ENCODE measurements around the gene NDUFS7.

- TF ChIP-seq EP300 (IDR thresholded peaks at IDR 0.05) (no peak), CTCF (IDR thresholded peaks at IDR 0.05) (no peak), POLR2AphosphoS5 (IDR thresholded peaks at IDR 0.05) (no peak), POLR2A (IDR thresholded peaks at IDR 0.05) (no peak)
These were observed 13.3 kb downstream of the NDUFS7 start for GRCh38 chr19:1396768-1397679.
